HCT116 (cell line): ENCODE measurements around the gene KRT78. TPM values are rescaled to one million over a fixed set of nuclear protein-coding genes. Genes with fewer than 3 reads are reported as not detected.

Source experiments
- ATAC-seq: fragments of 200-7000 bp; cut with Tn5 transposase; 2 replicates; pipeline ENCODE4 v1.9.1; 2020; ENCODE audit warnings: mild to moderate bottlenecking, moderate library complexity
- BruUV-seq: library from RNA; stranded (reverse); fragments of 400-500 nt; replicated peaks from 2 replicates; lab custom pipeline; 2021; lab: Mats Ljungman, UMichigan
- CTCF ChIA-PET: fragments of 300-600 bp; sonication (Branson Sonifier 250); formaldehyde crosslinking; loops from one replicate; lab custom pipeline; 2021; ENCODE audit warnings: antibody characterized with exemption; lab: Charles Lee
- POLR2A ChIA-PET: fragments of 300-600, 350-600 bp; sonication (Branson Sonifier 250); formaldehyde crosslinking; loops from one replicate; lab custom pipeline; 2021; ENCODE audit warnings: antibody characterized with exemption; lab: Charles Lee
- RAD21 ChIA-PET, 2 experiments: fragments of 300-600 bp; sonication (Branson Sonifier 250); formaldehyde crosslinking; loops; one replicate each; lab custom pipeline; 2023; ENCODE audit warnings: low total read pairs in 2 of 2; ENCODE audit not compliant: uncharacterized antibody in 2 of 2, unreplicated experiment in 2 of 2, low non-redundant PET in 1 of 2; lab: Charles Lee
- DNase-seq: peaks from one replicate; pipeline ENCODE4 v3.0.0-alpha.2; 2010; ENCODE audit warnings: low read depth, low spot score
- H2AFZ ChIP-seq: fragments of 200-600 bp; shearing (Covaris generic), sonication (generic); 2 replicates; pipeline ENCODE4 v1.6.1; 2017; ENCODE audit warnings: low read depth, mixed run types, mixed read lengths, antibody characterized with exemption, low read length; ENCODE audit not compliant: poor library complexity, severe bottlenecking
- H3K27ac ChIP-seq: 2 replicates; pipeline ENCODE4 v1.5.1; 2012; ENCODE audit warnings: low read depth, low read length
- H3K27me3 ChIP-seq: fragments of 200-600 bp; sonication (generic); 2 replicates; pipeline ENCODE4 v1.6.1; 2016; ENCODE audit warnings: mixed run types, low read length, mixed read lengths; ENCODE audit not compliant: insufficient read depth
- H3K36me3 ChIP-seq, 2 experiments: fragments of 200-500 bp in 1 of 2; fragments of 200-600 bp in 1 of 2; sonication (Bioruptor generic) in 1 of 2; sonication (generic) in 1 of 2; 2 replicates each; pipeline versions ENCODE4 v1.5.1 to v1.6.1; 2014 to 2016; ENCODE audit warnings: low read length in 2 of 2, inconsistent platforms in 1 of 2, mixed read lengths in 1 of 2, mixed run types in 1 of 2; ENCODE audit not compliant: insufficient read depth in 2 of 2, control insufficient read depth in 1 of 2
- H3K4me1 ChIP-seq, 2 experiments: fragments of 200-600 bp in 1 of 2; sonication (generic) in 1 of 2; 2 replicates each; pipeline versions ENCODE4 v1.5.1 to v1.6.1; 2012 to 2017; ENCODE audit warnings: low read length in 2 of 2, inconsistent platforms in 1 of 2, mild to moderate bottlenecking in 1 of 2, mixed read lengths in 1 of 2, mixed run types in 1 of 2, moderate library complexity in 1 of 2; ENCODE audit not compliant: insufficient read depth in 2 of 2, control insufficient read depth in 1 of 2
- H3K4me2 ChIP-seq: fragments of 200-600 bp; sonication (generic); 2 replicates; pipeline ENCODE4 v1.6.1; 2017; ENCODE audit warnings: mixed run types, low read length, mixed read lengths
- H3K4me3 ChIP-seq, 2 experiments: fragments of 200-600 bp in 1 of 2; sonication (generic) in 1 of 2; replicated peaks in 1 of 2; 2 replicates each; pipeline ENCODE4 v1.5.1; 2011 to 2016; ENCODE audit warnings: low read length in 2 of 2, control low read depth in 1 of 2, low read depth in 1 of 2, mild to moderate bottlenecking in 1 of 2, mixed read lengths in 1 of 2, mixed run types in 1 of 2
- H3K79me2 ChIP-seq: fragments of 200-600 bp; sonication (generic); 2 replicates; pipeline ENCODE4 v1.6.1; 2017; ENCODE audit warnings: mild to moderate bottlenecking, mixed run types, low read length, moderate library complexity, mixed read lengths; ENCODE audit not compliant: insufficient read depth
- H3K9ac ChIP-seq: fragments of 200-600 bp; sonication (generic); 2 replicates; pipeline ENCODE4 v1.6.1; 2016; ENCODE audit warnings: low read length, mixed read lengths
- H3K9me2 ChIP-seq: fragments of 200-600 bp; sonication (generic), shearing (Covaris generic); 2 replicates; pipeline ENCODE4 v1.6.1; 2017; ENCODE audit warnings: mixed run types, mild to moderate bottlenecking, moderate library complexity; ENCODE audit not compliant: insufficient read depth
- H3K9me3 ChIP-seq, 2 experiments: fragments of 200-500 bp in 1 of 2; fragments of 200-600 bp in 1 of 2; sonication (Bioruptor generic) in 1 of 2; sonication (generic) in 1 of 2; 2 replicates each; pipeline ENCODE4 v1.6.1; 2014 to 2017; ENCODE audit warnings: low read length in 2 of 2, mixed read lengths in 2 of 2, inconsistent platforms in 1 of 2, low read depth in 1 of 2, mild to moderate bottlenecking in 1 of 2, mixed run types in 1 of 2, moderate library complexity in 1 of 2; ENCODE audit not compliant: control insufficient read depth in 1 of 2, insufficient read depth in 1 of 2
- H4K20me1 ChIP-seq: fragments of 200-600 bp; sonication (generic), shearing (Covaris generic); 2 replicates; pipeline ENCODE4 v1.6.1; 2017; ENCODE audit warnings: mixed run types, mild to moderate bottlenecking, moderate library complexity; ENCODE audit not compliant: insufficient read depth
- ATF3 ChIP-seq: IDR thresholded peaks from 2 replicates; pipeline ENCODE4 v1.6.1; 2012
- CEBPB ChIP-seq: IDR thresholded peaks from 2 replicates; pipeline ENCODE4 v1.6.1; 2012; ENCODE audit warnings: low read depth
- ELF1 ChIP-seq: IDR thresholded peaks from 2 replicates; pipeline ENCODE4 v1.6.1; 2012; ENCODE audit warnings: low read depth, borderline replicate concordance
- EZH2 ChIP-seq: fragments of 200-600 bp; sonication (generic); IDR thresholded peaks from 2 replicates; pipeline ENCODE4 v1.6.1; 2017; ENCODE audit warnings: antibody characterized with exemption, mixed run types
- FOSL1 ChIP-seq: IDR thresholded peaks from 2 replicates; pipeline ENCODE4 v1.6.1; 2012; ENCODE audit warnings: low read depth
- JUND ChIP-seq: IDR thresholded peaks from 2 replicates; pipeline ENCODE4 v1.6.1; 2012
- MAX ChIP-seq: IDR thresholded peaks from 2 replicates; pipeline ENCODE4 v1.6.1; 2012
- POLR2A ChIP-seq: IDR thresholded peaks from 2 replicates; pipeline ENCODE4 v1.7.0; 2011; ENCODE audit warnings: borderline replicate concordance; ENCODE audit not compliant: insufficient read depth, insufficient read length; ENCODE audit errors: extremely low read depth
- POLR2AphosphoS5 ChIP-seq: IDR thresholded peaks from 2 replicates; pipeline ENCODE4 v1.6.1; 2011; ENCODE audit warnings: mild to moderate bottlenecking, low read depth, low read length, moderate library complexity
- RAD21 ChIP-seq: IDR thresholded peaks from 2 replicates; pipeline ENCODE4 v1.6.1; 2012; ENCODE audit warnings: low read depth, mild to moderate bottlenecking
- REST ChIP-seq: IDR thresholded peaks from 2 replicates; pipeline ENCODE4 v1.6.1; 2012; ENCODE audit warnings: low read depth
- SIN3A ChIP-seq: IDR thresholded peaks from 2 replicates; pipeline ENCODE4 v1.6.1; 2012; ENCODE audit warnings: low read depth
- SP1 ChIP-seq: IDR thresholded peaks from 2 replicates; pipeline ENCODE4 v1.6.1; 2012; ENCODE audit warnings: low read depth
- YY1 ChIP-seq: IDR thresholded peaks from 2 replicates; pipeline ENCODE4 v1.6.1; 2011; ENCODE audit warnings: low read length, low read depth, moderate library complexity, mild to moderate bottlenecking; ENCODE audit not compliant: insufficient replicate concordance; ENCODE audit errors: extremely low read depth
- ZBTB33 ChIP-seq: IDR thresholded peaks from 2 replicates; pipeline ENCODE4 v1.6.1; 2011; ENCODE audit warnings: mild to moderate bottlenecking, low read length, moderate library complexity; ENCODE audit not compliant: insufficient replicate concordance; ENCODE audit errors: extremely low read depth
- ZFX ChIP-seq: fragments of 450-650 bp; IDR thresholded peaks from 2 replicates; pipeline ENCODE4 v1.6.1; 2017
- ZNF274 ChIP-seq: fragments of 200-500 bp; sonication (Bioruptor generic); IDR thresholded peaks from 2 replicates; pipeline ENCODE4 v1.6.1; 2014; ENCODE audit warnings: mild to moderate bottlenecking, low read depth, low read length, inconsistent platforms
- intact Hi-C: fragments of 100-400 bp; cut with micrococcal nuclease; formaldehyde crosslinking; loops from 2 replicates; pipeline ENCODE4 v1.10.0; 2022
- total RNA-seq: library from RNA; stranded (reverse); gene quantifications from one replicate; pipeline ENCODE4 v1.2.1, GENCODE V29; 2021; ENCODE audit not compliant: unreplicated experiment

The KRT78 gene
- total RNA-seq, 1 experiment from 2014 or later: not detected

- H3K9me2 ChIP-seq: no peaks in the 10 kb centered on the region
- CTCF ChIA-PET: interaction anchor here (1.0 kb wide), 1 partner anchor 694 kb away, joined by 3 read pairs; no protein-coding TSS in a partner anchor
- H3K79me2 ChIP-seq: no peaks in the 10 kb centered on the region
- H4K20me1 ChIP-seq: no peaks in the 10 kb centered on the region
- POLR2A ChIA-PET: no interaction called here
- TF ChIP-seq POLR2AphosphoS5: no peak
- TF ChIP-seq RAD21: no peak
- no peak for TF ChIP-seq SIN3A
- no peak for TF ChIP-seq ZBTB33
- no peak for TF ChIP-seq CEBPB
- TF ChIP-seq POLR2A: no peak
- no peak for TF ChIP-seq MAX
- TF ChIP-seq ATF3: no peak
- TF ChIP-seq ELF1: no peak
- TF ChIP-seq ZNF274: no peak
- TF ChIP-seq EZH2: no peak
- no peak for TF ChIP-seq YY1
- TF ChIP-seq FOSL1: no peak
- no peak for TF ChIP-seq SP1
- no peak for TF ChIP-seq JUND
- no peak for TF ChIP-seq ZFX
- no peak for TF ChIP-seq REST
- TF ChIP-seq, all 23 proteins: peak for 0
- Histone ChIP-seq H3K4me1 (peaks cover 0 to 18% of the 10 kb centered on the region in 2 experiments; a peak in 2 of 4 replicates), H2AFZ (no peak overlapping the region), H3K9ac (no peak overlapping the region), H3K36me3 (no peaks in the 10 kb centered on the region), H3K27ac (no peak overlapping the region), H3K9me3 (no peaks in the 10 kb centered on the region), H3K4me3 (no peak overlapping the region), H3K4me2 (peak overlapping the region; percentile 3; the same call in 1 of the 2 replicates), H3K27me3 (peaks cover 10% of the 10 kb centered on the region; the same call in 1 of the 2 replicates)
- ATAC-seq: no peak
- no TSS peak for BruUV-seq
- RAD21 ChIA-PET: no interaction called here
- no peak for DNase-seq
- intact Hi-C loops: no loop called here
Observed at GRCh38 chr12:52837413-52837741, 11.4 kb downstream of the KRT78 start.
